ENCODE results near the gene C12orf76. TPM values are rescaled to one million over a fixed set of nuclear protein-coding genes. Genes with fewer than 3 reads are reported as not detected.
A peak's percentile ranks its signal among the peaks of the same experiment; 100 is the strongest.

C12orf76 gene
- total and polyA plus RNA-seq, 9 of the 15 experiments (the other 6 are each of a cell fraction or from before 2014, with no cell fraction given): 6.3 to 38.6 (median 12.3) TPM

- TF ChIP-seq, protein P1, sequence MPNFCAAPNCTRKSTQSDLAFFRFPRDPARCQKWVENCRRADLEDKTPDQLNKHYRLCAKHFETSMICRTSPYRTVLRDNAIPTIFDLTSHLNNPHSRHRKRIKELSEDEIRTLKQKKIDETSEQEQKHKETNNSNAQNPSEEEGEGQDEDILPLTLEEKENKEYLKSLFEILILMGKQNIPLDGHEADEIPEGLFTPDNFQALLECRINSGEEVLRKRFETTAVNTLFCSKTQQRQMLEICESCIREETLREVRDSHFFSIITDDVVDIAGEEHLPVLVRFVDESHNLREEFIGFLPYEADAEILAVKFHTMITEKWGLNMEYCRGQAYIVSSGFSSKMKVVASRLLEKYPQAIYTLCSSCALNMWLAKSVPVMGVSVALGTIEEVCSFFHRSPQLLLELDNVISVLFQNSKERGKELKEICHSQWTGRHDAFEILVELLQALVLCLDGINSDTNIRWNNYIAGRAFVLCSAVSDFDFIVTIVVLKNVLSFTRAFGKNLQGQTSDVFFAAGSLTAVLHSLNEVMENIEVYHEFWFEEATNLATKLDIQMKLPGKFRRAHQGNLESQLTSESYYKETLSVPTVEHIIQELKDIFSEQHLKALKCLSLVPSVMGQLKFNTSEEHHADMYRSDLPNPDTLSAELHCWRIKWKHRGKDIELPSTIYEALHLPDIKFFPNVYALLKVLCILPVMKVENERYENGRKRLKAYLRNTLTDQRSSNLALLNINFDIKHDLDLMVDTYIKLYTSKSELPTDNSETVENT (CRISPR knock-in tag; IDR thresholded peaks at IDR 0.05): 0 out of 2 replicates have a peak, but pooled peaks have one; percentile 42
- TF ChIP-seq ZNF507 (tag; conservative IDR thresholded peaks at IDR 0.05) (no peak), EP400 (IDR thresholded peaks at IDR 0.05) (peak; percentile 64; the same call in 1 of the 2 replicates), POLR2B (IDR thresholded peaks at IDR 0.05; ENCODE audit: low read depth, partially characterized antibody) (peak; percentile 67), ATF7 (IDR thresholded peaks at IDR 0.05) (peak; percentile 83), GATAD2A (IDR thresholded peaks at IDR 0.05) (no peak), L3MBTL2 (IDR thresholded peaks at IDR 0.05) (peak; percentile 57; the same call in 1 of the 2 replicates), ETV1 (tag; conservative IDR thresholded peaks at IDR 0.05; ENCODE audit: low read depth) (peak; percentile 91), NR2C2 (CRISPR knock-in tag; IDR thresholded peaks at IDR 0.05) (peak; percentile 45; the same call in 1 of the 2 replicates), NR2C2 (tag; IDR thresholded peaks at IDR 0.05) (peak; percentile 81), ETV5 (CRISPR knock-in tag; IDR thresholded peaks at IDR 0.05; ENCODE audit: low read depth) (peak; percentile 93), ZBTB7A (IDR thresholded peaks at IDR 0.05; ENCODE audit: borderline replicate concordance, control insufficient read depth, low read depth, low read length) (peak; percentile 62; the same call in 1 of the 2 replicates), SP2 (IDR thresholded peaks at IDR 0.05; ENCODE audit: extremely low read depth, low read depth, low read length, poor library complexity, severe bottlenecking) (no peak), ZNF695 (CRISPR knock-in tag; IDR thresholded peaks at IDR 0.05) (no peak), NONO (IDR thresholded peaks at IDR 0.05; ENCODE audit: low read depth in 2 of 2, low read length in 1 of 2) (no peak), MEIS2 (IDR thresholded peaks at IDR 0.05; ENCODE audit: partially characterized antibody) (peak; percentile 79), CREM (IDR thresholded peaks at IDR 0.05; ENCODE audit: low read depth) (peak; percentile 58), ZC3H8 (IDR thresholded peaks at IDR 0.05) (no peak), PML (IDR thresholded peaks at IDR 0.05; ENCODE audit: low read length) (0 out of 2 replicates have a peak, but pooled peaks have one; percentile 22), TOE1 (IDR thresholded peaks at IDR 0.05; ENCODE audit: borderline replicate concordance) (peak; percentile 99), TOE1 (CRISPR knock-in tag; IDR thresholded peaks at IDR 0.05; ENCODE audit: borderline replicate concordance, low read depth) (0 out of 2 replicates have a peak, but pooled peaks have one; percentile 17), JUNB (CRISPR knock-in tag; conservative IDR thresholded peaks at IDR 0.05) (no peak), ZNF263 (CRISPR knock-in tag; IDR thresholded peaks at IDR 0.05; ENCODE audit: borderline replicate concordance) (0 out of 2 replicates have a peak, but pooled peaks have one; percentile 14)
- TF ChIP-seq, protein P2, sequence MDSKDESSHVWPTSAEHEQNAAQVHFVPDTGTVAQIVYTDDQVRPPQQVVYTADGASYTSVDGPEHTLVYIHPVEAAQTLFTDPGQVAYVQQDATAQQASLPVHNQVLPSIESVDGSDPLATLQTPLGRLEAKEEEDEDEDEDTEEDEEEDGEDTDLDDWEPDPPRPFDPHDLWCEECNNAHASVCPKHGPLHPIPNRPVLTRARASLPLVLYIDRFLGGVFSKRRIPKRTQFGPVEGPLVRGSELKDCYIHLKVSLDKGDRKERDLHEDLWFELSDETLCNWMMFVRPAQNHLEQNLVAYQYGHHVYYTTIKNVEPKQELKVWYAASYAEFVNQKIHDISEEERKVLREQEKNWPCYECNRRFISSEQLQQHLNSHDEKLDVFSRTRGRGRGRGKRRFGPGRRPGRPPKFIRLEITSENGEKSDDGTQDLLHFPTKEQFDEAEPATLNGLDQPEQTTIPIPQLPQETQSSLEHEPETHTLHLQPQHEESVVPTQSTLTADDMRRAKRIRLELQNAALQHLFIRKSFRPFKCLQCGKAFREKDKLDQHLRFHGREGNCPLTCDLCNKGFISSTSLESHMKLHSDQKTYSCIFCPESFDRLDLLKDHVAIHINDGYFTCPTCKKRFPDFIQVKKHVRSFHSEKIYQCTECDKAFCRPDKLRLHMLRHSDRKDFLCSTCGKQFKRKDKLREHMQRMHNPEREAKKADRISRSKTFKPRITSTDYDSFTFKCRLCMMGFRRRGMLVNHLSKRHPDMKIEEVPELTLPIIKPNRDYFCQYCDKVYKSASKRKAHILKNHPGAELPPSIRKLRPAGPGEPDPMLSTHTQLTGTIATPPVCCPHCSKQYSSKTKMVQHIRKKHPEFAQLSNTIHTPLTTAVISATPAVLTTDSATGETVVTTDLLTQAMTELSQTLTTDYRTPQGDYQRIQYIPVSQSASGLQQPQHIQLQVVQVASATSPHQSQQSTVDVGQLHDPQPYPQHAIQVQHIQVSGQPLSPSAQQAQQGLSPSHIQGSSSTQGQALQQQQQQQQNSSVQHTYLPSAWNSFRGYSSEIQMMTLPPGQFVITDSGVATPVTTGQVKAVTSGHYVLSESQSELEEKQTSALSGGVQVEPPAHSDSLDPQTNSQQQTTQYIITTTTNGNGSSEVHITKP (IDR thresholded peaks at IDR 0.05; ENCODE audit: partially characterized antibody): peak; percentile 94
Measured at GRCh38 chr12:109995686-109996482, 52.4 kb downstream of the C12orf76 start, which contains the start of gene GIT2 (continued).

Measured in K562 (cell line).